Endothelial cell of umbilical vein (primary cell): ENCODE results near the gene PEX16.

Source experiments
- CTCF ChIP-seq, 2 donors: IDR thresholded peaks; 1 replicate in 1 of 2; 2 replicates in 1 of 2; pipeline ENCODE4 v1.5.1; 2011; ENCODE audit warnings: low read length in 2 of 2, mild to moderate bottlenecking in 2 of 2, moderate library complexity in 2 of 2, control low read depth in 1 of 2, inconsistent platforms in 1 of 2, low read depth in 1 of 2; ENCODE audit not compliant: insufficient read depth in 1 of 2; ENCODE audit errors: extremely low read depth in 1 of 2
- EZH2 ChIP-seq: IDR thresholded peaks from 2 replicates; pipeline ENCODE4 v1.6.1; 2012; ENCODE audit warnings: borderline replicate concordance, low read depth, mild to moderate bottlenecking, moderate library complexity, low read length, inconsistent platforms; ENCODE audit not compliant: severe bottlenecking
- FOS ChIP-seq: IDR thresholded peaks from 2 replicates; pipeline ENCODE4 v1.6.1; 2011; ENCODE audit warnings: mild to moderate bottlenecking, low read length, moderate library complexity, borderline replicate concordance; ENCODE audit not compliant: insufficient read depth
- GATA2 ChIP-seq: IDR thresholded peaks from 2 replicates; pipeline ENCODE4 v1.7.0; 2011; ENCODE audit warnings: low read depth, mild to moderate bottlenecking, moderate library complexity, mixed read lengths, low read length; ENCODE audit not compliant: insufficient read length, insufficient read depth
- JUN ChIP-seq: IDR thresholded peaks from 2 replicates; pipeline ENCODE4 v1.6.1; 2011; ENCODE audit warnings: borderline replicate concordance, low read depth; ENCODE audit not compliant: insufficient read length, insufficient read depth
- MAX ChIP-seq: IDR thresholded peaks from 2 replicates; pipeline ENCODE4 v1.6.1; 2011; ENCODE audit not compliant: insufficient read depth, insufficient read length
- MYC ChIP-seq: IDR thresholded peaks from one replicate; pipeline ENCODE4 v1.6.1; 2011; ENCODE audit warnings: mild to moderate bottlenecking, low read depth, low read length
- POLR2A ChIP-seq: IDR thresholded peaks from 2 replicates; pipeline ENCODE4 v1.6.1; 2012; ENCODE audit warnings: low read depth, mild to moderate bottlenecking, control low read depth, low read length
- POLR2AphosphoS5 ChIP-seq: IDR thresholded peaks from 2 replicates; pipeline ENCODE4 v1.6.1; 2012; ENCODE audit warnings: low read depth, mild to moderate bottlenecking, control low read depth, low read length, moderate library complexity; ENCODE audit not compliant: insufficient read depth

DNA sequence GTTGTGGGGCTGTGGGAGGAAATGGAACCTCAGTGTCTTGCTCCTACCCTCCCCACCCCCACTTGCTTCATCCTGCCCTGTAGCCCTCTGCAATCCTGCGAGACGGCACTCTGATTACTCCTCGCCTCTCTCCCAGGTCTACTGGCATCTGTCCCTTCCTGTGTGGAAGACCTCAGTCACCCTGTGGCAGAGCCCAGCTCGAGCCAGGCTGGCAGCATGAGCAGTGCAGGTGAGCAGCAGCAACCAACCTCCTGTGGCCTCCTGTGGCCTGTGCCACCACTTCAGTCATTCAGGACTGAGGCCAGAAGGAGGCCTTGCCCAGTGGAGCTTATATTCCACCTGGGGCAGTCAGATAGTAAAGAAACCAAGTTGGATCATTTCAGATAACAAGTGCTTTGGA, 47.0 kb downstream of the PEX16 start:
- no peak for TF ChIP-seq CTCF (IDR thresholded peaks at IDR 0.05; ENCODE audit: extremely low read depth in 1 of 2, insufficient read depth in 1 of 2, low read depth in 1 of 2, low read length in 2 of 2)
- TF ChIP-seq POLR2A = no peak
- no peak for TF ChIP-seq EZH2
- TF ChIP-seq POLR2AphosphoS5 = no peak
- no peak for TF ChIP-seq MAX
- no peak for TF ChIP-seq FOS
- TF ChIP-seq MYC = no peak
- TF ChIP-seq GATA2 = no peak
- no peak for TF ChIP-seq JUN
